ENCODE results near the gene BCKDHB.

Gene BCKDHB

GRCh38 chr6:80144753-80145315, 38.4 kb downstream of the BCKDHB start:
- no peak for DNase-seq (ENCODE audit: insufficient read length, low spot score)
- peak; percentile 62 for FAIRE-seq
- TF ChIP-seq PAX5 (IDR thresholded peaks at IDR 0.05; ENCODE audit: insufficient read depth, low read length, severe bottlenecking) (no peak), POLR2A (IDR thresholded peaks at IDR 0.05; ENCODE audit: low read depth, low read length) (no peak), TAF1 (IDR thresholded peaks at IDR 0.05; ENCODE audit: low read depth, low read length) (no peak), POLR2AphosphoS5 (IDR thresholded peaks at IDR 0.05; ENCODE audit: low read depth, low read length) (no peak), POU2F2 (IDR thresholded peaks at IDR 0.05; ENCODE audit: low read depth, low read length) (no peak), SPI1 (IDR thresholded peaks at IDR 0.05; ENCODE audit: low read depth, low read length) (no peak)

- FAIRE-seq = no peak
- DNase-seq (ENCODE audit: insufficient read length, low spot score) = no peak
- TF ChIP-seq POLR2A (IDR thresholded peaks at IDR 0.05; ENCODE audit: low read depth, low read length) (no peak), SPI1 (IDR thresholded peaks at IDR 0.05; ENCODE audit: low read depth, low read length) (no peak), PAX5 (IDR thresholded peaks at IDR 0.05; ENCODE audit: insufficient read depth, low read length, severe bottlenecking) (no peak), POU2F2 (IDR thresholded peaks at IDR 0.05; ENCODE audit: low read depth, low read length) (no peak), TAF1 (IDR thresholded peaks at IDR 0.05; ENCODE audit: low read depth, low read length) (no peak), POLR2AphosphoS5 (IDR thresholded peaks at IDR 0.05; ENCODE audit: low read depth, low read length) (no peak)
These were observed 39.0 kb downstream of the BCKDHB start for GRCh38 chr6:80145509-80145908.

GRCh38 chr6:80145921-80146320, 39.5 kb downstream of the BCKDHB start:
- DNase-seq (ENCODE audit: insufficient read length, low spot score) (no peak), FAIRE-seq (no peak)
- TF ChIP-seq TAF1 (IDR thresholded peaks at IDR 0.05; ENCODE audit: low read depth, low read length) = no peak
- no peak for TF ChIP-seq POLR2AphosphoS5 (IDR thresholded peaks at IDR 0.05; ENCODE audit: low read depth, low read length)
- TF ChIP-seq POLR2A (IDR thresholded peaks at IDR 0.05; ENCODE audit: low read depth, low read length) = no peak
- no peak for TF ChIP-seq SPI1 (IDR thresholded peaks at IDR 0.05; ENCODE audit: low read depth, low read length)
- TF ChIP-seq PAX5 (IDR thresholded peaks at IDR 0.05; ENCODE audit: insufficient read depth, low read length, severe bottlenecking) = no peak
- TF ChIP-seq POU2F2 (IDR thresholded peaks at IDR 0.05; ENCODE audit: low read depth, low read length) = no peak

- no peak for FAIRE-seq
- TF ChIP-seq TAF1 (IDR thresholded peaks at IDR 0.05; ENCODE audit: low read depth, low read length) (no peak), PAX5 (IDR thresholded peaks at IDR 0.05; ENCODE audit: insufficient read depth, low read length, severe bottlenecking) (peak; percentile 63), SPI1 (IDR thresholded peaks at IDR 0.05; ENCODE audit: low read depth, low read length) (no peak), POU2F2 (IDR thresholded peaks at IDR 0.05; ENCODE audit: low read depth, low read length) (no peak), POLR2AphosphoS5 (IDR thresholded peaks at IDR 0.05; ENCODE audit: low read depth, low read length) (no peak)
These were observed 41.7 kb downstream of the BCKDHB start for GRCh38 chr6:80148220-80148619.

GRCh38 chr6:80151635-80152034, 45.2 kb downstream of the BCKDHB start:
- FAIRE-seq (no peak), DNase-seq (ENCODE audit: insufficient read length, low spot score) (no peak)
- TF ChIP-seq POLR2AphosphoS5 (IDR thresholded peaks at IDR 0.05; ENCODE audit: low read depth, low read length) = no peak
- TF ChIP-seq TAF1 (IDR thresholded peaks at IDR 0.05; ENCODE audit: low read depth, low read length) = no peak
- no peak for TF ChIP-seq POU2F2 (IDR thresholded peaks at IDR 0.05; ENCODE audit: low read depth, low read length)
- no peak for TF ChIP-seq SPI1 (IDR thresholded peaks at IDR 0.05; ENCODE audit: low read depth, low read length)
- TF ChIP-seq POLR2A (IDR thresholded peaks at IDR 0.05; ENCODE audit: low read depth, low read length) = no peak
- TF ChIP-seq PAX5 (IDR thresholded peaks at IDR 0.05; ENCODE audit: insufficient read depth, low read length, severe bottlenecking) = no peak

More at GRCh38 chr6:80148220-80148619, 41.7 kb downstream of the BCKDHB start:
- no peak for DNase-seq (ENCODE audit: insufficient read length, low spot score)

- FAIRE-seq = no peak
- DNase-seq (ENCODE audit: insufficient read length, low spot score) = no peak
- TF ChIP-seq TAF1 (IDR thresholded peaks at IDR 0.05; ENCODE audit: low read depth, low read length) = no peak
- TF ChIP-seq POU2F2 (IDR thresholded peaks at IDR 0.05; ENCODE audit: low read depth, low read length) = no peak
- TF ChIP-seq SPI1 (IDR thresholded peaks at IDR 0.05; ENCODE audit: low read depth, low read length) = no peak
These were observed 47.7 kb downstream of the BCKDHB start for GRCh38 chr6:80154160-80154559.

GRCh38 chr6:80156221-80156620, 49.8 kb downstream of the BCKDHB start:
- DNase-seq (ENCODE audit: insufficient read length, low spot score) (no peak), FAIRE-seq (no peak)
- no peak for TF ChIP-seq SPI1 (IDR thresholded peaks at IDR 0.05; ENCODE audit: low read depth, low read length)
- TF ChIP-seq PAX5 (IDR thresholded peaks at IDR 0.05; ENCODE audit: insufficient read depth, low read length, severe bottlenecking) = no peak
- TF ChIP-seq TAF1 (IDR thresholded peaks at IDR 0.05; ENCODE audit: low read depth, low read length) = no peak
- no peak for TF ChIP-seq POU2F2 (IDR thresholded peaks at IDR 0.05; ENCODE audit: low read depth, low read length)
- TF ChIP-seq POLR2AphosphoS5 (IDR thresholded peaks at IDR 0.05; ENCODE audit: low read depth, low read length) = no peak
- TF ChIP-seq POLR2A (IDR thresholded peaks at IDR 0.05; ENCODE audit: low read depth, low read length) = no peak

- FAIRE-seq (no peak), DNase-seq (ENCODE audit: insufficient read length, low spot score) (no peak)
- TF ChIP-seq POU2F2 (IDR thresholded peaks at IDR 0.05; ENCODE audit: low read depth, low read length) = no peak
- no peak for TF ChIP-seq POLR2A (IDR thresholded peaks at IDR 0.05; ENCODE audit: low read depth, low read length)
- no peak for TF ChIP-seq SPI1 (IDR thresholded peaks at IDR 0.05; ENCODE audit: low read depth, low read length)
- no peak for TF ChIP-seq PAX5 (IDR thresholded peaks at IDR 0.05; ENCODE audit: insufficient read depth, low read length, severe bottlenecking)
- TF ChIP-seq TAF1 (IDR thresholded peaks at IDR 0.05; ENCODE audit: low read depth, low read length) = no peak
- TF ChIP-seq POLR2AphosphoS5 (IDR thresholded peaks at IDR 0.05; ENCODE audit: low read depth, low read length) = no peak
These were observed 52.1 kb downstream of the BCKDHB start for GRCh38 chr6:80158478-80158989.

GRCh38 chr6:80161434-80161833, 55.0 kb downstream of the BCKDHB start:
- FAIRE-seq (no peak), DNase-seq (ENCODE audit: insufficient read length, low spot score) (no peak)
- TF ChIP-seq POLR2AphosphoS5 (IDR thresholded peaks at IDR 0.05; ENCODE audit: low read depth, low read length) = no peak
- no peak for TF ChIP-seq SPI1 (IDR thresholded peaks at IDR 0.05; ENCODE audit: low read depth, low read length)
- no peak for TF ChIP-seq PAX5 (IDR thresholded peaks at IDR 0.05; ENCODE audit: insufficient read depth, low read length, severe bottlenecking)
- TF ChIP-seq POLR2A (IDR thresholded peaks at IDR 0.05; ENCODE audit: low read depth, low read length) = no peak
- TF ChIP-seq POU2F2 (IDR thresholded peaks at IDR 0.05; ENCODE audit: low read depth, low read length) = no peak

- DNase-seq (ENCODE audit: insufficient read length, low spot score) = no peak
- no peak for TF ChIP-seq POLR2AphosphoS5 (IDR thresholded peaks at IDR 0.05; ENCODE audit: low read depth, low read length)
- peak; percentile 65 for TF ChIP-seq SPI1 (IDR thresholded peaks at IDR 0.05; ENCODE audit: low read depth, low read length)
- TF ChIP-seq TAF1 (IDR thresholded peaks at IDR 0.05; ENCODE audit: low read depth, low read length) = no peak
- no peak for TF ChIP-seq PAX5 (IDR thresholded peaks at IDR 0.05; ENCODE audit: insufficient read depth, low read length, severe bottlenecking)
- no peak for TF ChIP-seq POLR2A (IDR thresholded peaks at IDR 0.05; ENCODE audit: low read depth, low read length)
- TF ChIP-seq POU2F2 (IDR thresholded peaks at IDR 0.05; ENCODE audit: low read depth, low read length) = no peak
- FAIRE-seq = peak; percentile 89
These were observed 57.3 kb downstream of the BCKDHB start for GRCh38 chr6:80163754-80164187.
